GM12873 (cell line): Measurements from ENCODE around the gene SIDT2.

Experiments
- TF ChIP-seq, protein P1 (sequence below): IDR thresholded peaks from 2 replicates; pipeline ENCODE4 v1.5.1; 2012; ENCODE audit warnings: low read depth, mild to moderate bottlenecking, moderate library complexity, low read length, control low read depth; ENCODE audit not compliant: insufficient read depth; ENCODE audit errors: missing control alignments

The SIDT2 gene

GRCh38 chr11:117199916-117200812 is 21.6 kb downstream of the SIDT2 start:
- TF ChIP-seq, protein P1, sequence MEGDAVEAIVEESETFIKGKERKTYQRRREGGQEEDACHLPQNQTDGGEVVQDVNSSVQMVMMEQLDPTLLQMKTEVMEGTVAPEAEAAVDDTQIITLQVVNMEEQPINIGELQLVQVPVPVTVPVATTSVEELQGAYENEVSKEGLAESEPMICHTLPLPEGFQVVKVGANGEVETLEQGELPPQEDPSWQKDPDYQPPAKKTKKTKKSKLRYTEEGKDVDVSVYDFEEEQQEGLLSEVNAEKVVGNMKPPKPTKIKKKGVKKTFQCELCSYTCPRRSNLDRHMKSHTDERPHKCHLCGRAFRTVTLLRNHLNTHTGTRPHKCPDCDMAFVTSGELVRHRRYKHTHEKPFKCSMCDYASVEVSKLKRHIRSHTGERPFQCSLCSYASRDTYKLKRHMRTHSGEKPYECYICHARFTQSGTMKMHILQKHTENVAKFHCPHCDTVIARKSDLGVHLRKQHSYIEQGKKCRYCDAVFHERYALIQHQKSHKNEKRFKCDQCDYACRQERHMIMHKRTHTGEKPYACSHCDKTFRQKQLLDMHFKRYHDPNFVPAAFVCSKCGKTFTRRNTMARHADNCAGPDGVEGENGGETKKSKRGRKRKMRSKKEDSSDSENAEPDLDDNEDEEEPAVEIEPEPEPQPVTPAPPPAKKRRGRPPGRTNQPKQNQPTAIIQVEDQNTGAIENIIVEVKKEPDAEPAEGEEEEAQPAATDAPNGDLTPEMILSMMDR = no peak

GRCh38 chr11:117200813-117201657 is 22.5 kb downstream of the SIDT2 start:
- TF ChIP-seq, protein P1 = no peak

DNA sequence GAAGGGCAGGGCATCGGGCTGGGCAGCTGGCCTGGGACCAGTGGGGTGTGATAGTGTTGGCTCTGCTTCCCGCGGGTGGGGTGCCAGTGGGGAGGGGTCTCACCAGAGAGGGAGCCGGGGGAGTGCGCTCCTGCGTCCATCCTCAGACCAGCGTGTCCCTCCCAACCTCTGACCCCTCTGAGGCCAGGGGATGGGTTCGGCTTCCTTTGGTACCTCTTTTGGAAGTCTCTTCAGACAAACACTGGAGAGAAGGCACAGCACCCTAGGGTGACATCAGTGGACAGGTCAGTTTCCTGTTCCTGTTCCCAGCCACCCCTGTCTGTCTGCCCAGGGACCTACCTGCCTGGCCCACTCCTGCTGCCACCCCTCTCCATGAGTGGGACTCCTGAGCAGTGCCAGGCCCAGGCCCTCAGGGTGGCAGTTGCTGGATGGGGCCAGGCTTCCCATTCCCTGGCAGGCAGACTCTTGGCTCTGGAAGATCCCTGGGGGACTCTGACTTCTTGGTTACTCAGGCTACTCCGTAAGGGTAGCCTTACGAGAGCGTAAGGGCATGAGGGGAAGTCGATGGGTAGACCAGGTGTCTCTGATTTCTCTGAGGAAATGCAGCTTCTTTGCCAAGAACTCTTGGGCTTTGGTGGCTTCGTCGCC is 23.2 kb downstream of the SIDT2 start:
- TF ChIP-seq, protein P1 = no peak

GRCh38 chr11:117202386-117203068 is 24.0 kb downstream of the SIDT2 start:
- TF ChIP-seq, protein P1 = no peak

GRCh38 chr11:117203069-117203407 is 24.5 kb downstream of the SIDT2 start:
- TF ChIP-seq, protein P1 = no peak

GRCh38 chr11:117204283-117205080 is 25.9 kb downstream of the SIDT2 start:
- TF ChIP-seq, protein P1 = no peak
